Measurements from ENCODE around the gene MAP3K13.

DNA sequence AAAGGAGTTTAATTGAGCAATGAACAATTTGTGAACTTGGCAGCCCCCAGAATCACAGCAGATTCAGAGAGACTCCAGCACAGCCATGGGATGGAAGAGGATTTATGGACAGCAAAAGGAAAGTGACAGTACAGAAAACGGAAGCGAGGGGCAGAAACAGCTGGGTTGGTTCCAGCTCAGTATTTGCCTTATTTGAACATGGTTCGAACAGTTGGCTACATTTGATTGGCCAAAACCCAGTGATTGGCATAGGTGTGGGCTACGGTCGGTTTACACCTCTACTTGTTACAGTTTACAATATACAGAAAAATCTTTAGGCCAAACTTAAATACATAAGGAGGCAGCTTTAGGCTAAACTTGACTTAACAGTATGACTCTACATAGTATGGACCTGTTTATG is 9.7 kb upstream of the MAP3K13 start:
- TF ChIP-seq CTCF (IDR thresholded peaks at IDR 0.05; ENCODE audit: low read length) (no peak), EZH2 (IDR thresholded peaks at IDR 0.05; ENCODE audit: borderline replicate concordance, low read length) (no peak)
